Tibial nerve (tissue), 4 donors: ENCODE measurements around the gene EMID1. TPM values are rescaled to one million over a fixed set of nuclear protein-coding genes. Genes with fewer than 3 reads are reported as not detected.

ENCODE experiments used
- DNase-seq, 2 donors: peaks; one replicate each; pipeline ENCODE4 v3.0.0-alpha.2; 2019; ENCODE audit warnings: low spot score in 2 of 2
- H3K27ac ChIP-seq, 4 donors: fragments of 200-600 bp; sonication (generic) in 3 of 4; one replicate each; pipeline ENCODE4 v1.5.1; 2017 to 2019; ENCODE audit warnings: mild to moderate bottlenecking in 1 of 4
- H3K27me3 ChIP-seq, 2 donors: fragments of 200-600 bp; sonication (generic) in 1 of 2; one replicate each; pipeline versions ENCODE4 v1.5.1 to v1.6.0; 2017 to 2019
- H3K36me3 ChIP-seq, 3 donors: fragments of 200-600 bp; sonication (generic); one replicate each; pipeline ENCODE4 v1.5.1; 2018 to 2019
- H3K4me1 ChIP-seq, 4 donors: fragments of 200-600 bp; sonication (generic) in 3 of 4; one replicate each; pipeline ENCODE4 v1.5.1; 2017 to 2019
- H3K4me3 ChIP-seq, 4 donors: fragments of 200-600 bp; sonication (generic) in 3 of 4; one replicate each; pipeline ENCODE4 v1.5.1; 2017 to 2019; ENCODE audit warnings: mild to moderate bottlenecking in 1 of 4, moderate library complexity in 1 of 4
- H3K9me3 ChIP-seq, 4 donors: fragments of 200-600 bp; sonication (generic) in 3 of 4; one replicate each; pipeline ENCODE4 v1.5.1; 2017 to 2019
- EP300 ChIP-seq, 2 donors: sonication (generic); formaldehyde crosslinking; IDR thresholded peaks; one replicate each; pipeline ENCODE4 v1.6.1; 2017; ENCODE audit warnings: antibody characterized with exemption in 2 of 2, mild to moderate bottlenecking in 1 of 2
- POLR2A ChIP-seq, 2 donors: fragments of 450-650 bp; IDR thresholded peaks; one replicate each; pipeline ENCODE4 v1.6.1; 2017; ENCODE audit warnings: antibody characterized with exemption in 2 of 2, mild to moderate bottlenecking in 2 of 2, moderate library complexity in 2 of 2
- WGBS, 2 donors: methylation state at CpG; one replicate each; pipeline ENCODE4 v1.1.5; 2018; 5-methylcytosine and 5-hydroxymethylcytosine counted together
- total RNA-seq, 4 donors: library from RNA; depleted of rRNA; stranded (reverse); fragments of >200 nt; gene quantifications; one replicate each; pipeline ENCODE4 v1.1.0, GENCODE V29; 2016
- TF ChIP-seq, protein P1 (sequence below), 5 experiments: fragments of 200-600 bp in 3 of 5; fragments of 450-650 bp in 2 of 5; sonication (generic) in 3 of 5; IDR thresholded peaks; one replicate each; pipeline ENCODE4 v1.5.1; 2016 to 2019; ENCODE audit warnings: antibody characterized with exemption in 5 of 5, mild to moderate bottlenecking in 3 of 5, moderate library complexity in 2 of 5

EMID1 gene
- total RNA-seq, 4 donors from 2014 or later: 1.0 to 9.9 (median 3.0) TPM

DNA sequence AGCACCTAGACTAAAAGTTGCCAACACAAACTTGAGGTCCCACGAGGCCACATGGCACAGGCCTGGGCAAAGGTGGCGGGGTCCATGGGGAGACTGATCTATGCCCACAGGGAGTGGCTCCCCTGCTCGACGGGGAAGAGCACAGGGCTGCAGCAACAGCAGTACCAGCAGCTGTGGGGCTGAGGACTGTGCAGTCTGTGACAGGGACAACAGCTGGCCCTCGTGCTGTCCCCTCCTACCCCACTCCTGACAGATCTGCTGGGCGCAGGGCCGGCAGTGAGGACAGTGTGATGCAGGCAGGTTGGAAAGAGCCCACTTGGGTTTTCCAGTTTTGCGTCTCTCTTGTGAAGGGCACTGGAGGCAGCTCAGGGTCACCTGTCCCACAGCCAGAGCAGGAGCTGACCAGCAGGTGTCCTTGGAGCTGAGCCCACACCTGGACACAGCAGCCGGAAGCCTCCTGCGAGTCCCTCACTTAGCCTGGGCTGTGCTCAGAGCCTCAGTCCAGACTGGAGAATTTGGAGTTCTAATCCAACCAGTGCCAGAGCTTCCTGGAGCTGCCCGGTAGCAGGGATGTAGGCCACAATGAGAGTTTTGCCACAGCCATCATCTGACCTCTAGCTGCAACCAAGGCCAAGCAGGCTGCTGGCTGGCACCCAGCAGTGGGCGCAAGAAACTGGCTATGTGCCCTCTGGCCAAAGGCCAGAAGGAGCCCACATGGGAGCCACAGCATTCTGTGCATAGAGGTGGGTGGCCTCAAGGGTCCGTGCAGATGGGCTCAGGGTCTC lies 97.2 kb downstream of the EMID1 start:
- no peak overlapping the region for H3K4me3 ChIP-seq
- WGBS, 2 donors: 48 to 57% methylated on average over 9 to 13 of the region's 13 CpGs
- peak overlapping the region; percentile 13 to 67 (median 38) for H3K27ac ChIP-seq
- no peaks in the 10 kb centered on the region for H3K9me3 ChIP-seq
- peaks cover 0 to 40% (median 18%) of the 10 kb centered on the region in 3 donors for H3K36me3 ChIP-seq
- peaks cover 0 to 31% (median 21%) of the 10 kb centered on the region in 4 donors for H3K4me1 ChIP-seq
- DNase-seq: no peak
- TF ChIP-seq POLR2A (IDR thresholded peaks at IDR 0.05) (no peak), EP300 (IDR thresholded peaks at IDR 0.05) (no peak)
- TF ChIP-seq, protein P1, sequence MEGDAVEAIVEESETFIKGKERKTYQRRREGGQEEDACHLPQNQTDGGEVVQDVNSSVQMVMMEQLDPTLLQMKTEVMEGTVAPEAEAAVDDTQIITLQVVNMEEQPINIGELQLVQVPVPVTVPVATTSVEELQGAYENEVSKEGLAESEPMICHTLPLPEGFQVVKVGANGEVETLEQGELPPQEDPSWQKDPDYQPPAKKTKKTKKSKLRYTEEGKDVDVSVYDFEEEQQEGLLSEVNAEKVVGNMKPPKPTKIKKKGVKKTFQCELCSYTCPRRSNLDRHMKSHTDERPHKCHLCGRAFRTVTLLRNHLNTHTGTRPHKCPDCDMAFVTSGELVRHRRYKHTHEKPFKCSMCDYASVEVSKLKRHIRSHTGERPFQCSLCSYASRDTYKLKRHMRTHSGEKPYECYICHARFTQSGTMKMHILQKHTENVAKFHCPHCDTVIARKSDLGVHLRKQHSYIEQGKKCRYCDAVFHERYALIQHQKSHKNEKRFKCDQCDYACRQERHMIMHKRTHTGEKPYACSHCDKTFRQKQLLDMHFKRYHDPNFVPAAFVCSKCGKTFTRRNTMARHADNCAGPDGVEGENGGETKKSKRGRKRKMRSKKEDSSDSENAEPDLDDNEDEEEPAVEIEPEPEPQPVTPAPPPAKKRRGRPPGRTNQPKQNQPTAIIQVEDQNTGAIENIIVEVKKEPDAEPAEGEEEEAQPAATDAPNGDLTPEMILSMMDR (IDR thresholded peaks at IDR 0.05): peak in 1 of 5 experiments; percentile 13
- H3K27me3 ChIP-seq: no peaks in the 10 kb centered on the region

DNA sequence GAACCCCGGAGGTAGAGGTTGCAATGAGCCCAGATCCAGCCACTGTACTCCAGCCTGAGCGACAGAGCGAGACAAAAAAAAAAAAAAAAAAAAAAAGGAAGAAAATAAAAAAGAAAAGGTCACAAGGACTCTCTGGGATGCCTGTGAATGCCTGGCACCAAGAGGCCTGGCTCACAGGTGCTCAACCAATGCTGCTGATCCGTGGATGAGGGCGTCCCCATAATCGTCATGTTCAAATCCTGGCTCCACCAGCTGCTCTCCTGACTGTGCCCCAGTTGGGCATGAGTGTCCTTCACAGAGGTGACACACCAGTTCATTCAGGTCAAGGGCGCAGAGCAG lies 100.1 kb downstream of the EMID1 start:
- no peak for DNase-seq
- TF ChIP-seq POLR2A (IDR thresholded peaks at IDR 0.05): no peak
- no peak for TF ChIP-seq EP300 (IDR thresholded peaks at IDR 0.05)
- TF ChIP-seq, protein P1 (IDR thresholded peaks at IDR 0.05): no peak
- peak overlapping the region in 2 of 4 donors; percentile 83 to 92 for H3K4me3 ChIP-seq
- H3K27me3 ChIP-seq: no peaks in the 10 kb centered on the region
- H3K36me3 ChIP-seq: peaks cover 0 to 11% (median 0%) of the 10 kb centered on the region in 3 donors
- H3K27ac ChIP-seq: peak overlapping the region in 2 of 4 donors; percentile 93 to 94
- 41 to 54% methylated on average over 7 of the region's 7 CpGs for WGBS, 2 donors
- H3K4me1 ChIP-seq: peaks cover 0 to 60% (median 48%) of the 10 kb centered on the region in 4 donors
- H3K9me3 ChIP-seq: no peaks in the 10 kb centered on the region

DNA sequence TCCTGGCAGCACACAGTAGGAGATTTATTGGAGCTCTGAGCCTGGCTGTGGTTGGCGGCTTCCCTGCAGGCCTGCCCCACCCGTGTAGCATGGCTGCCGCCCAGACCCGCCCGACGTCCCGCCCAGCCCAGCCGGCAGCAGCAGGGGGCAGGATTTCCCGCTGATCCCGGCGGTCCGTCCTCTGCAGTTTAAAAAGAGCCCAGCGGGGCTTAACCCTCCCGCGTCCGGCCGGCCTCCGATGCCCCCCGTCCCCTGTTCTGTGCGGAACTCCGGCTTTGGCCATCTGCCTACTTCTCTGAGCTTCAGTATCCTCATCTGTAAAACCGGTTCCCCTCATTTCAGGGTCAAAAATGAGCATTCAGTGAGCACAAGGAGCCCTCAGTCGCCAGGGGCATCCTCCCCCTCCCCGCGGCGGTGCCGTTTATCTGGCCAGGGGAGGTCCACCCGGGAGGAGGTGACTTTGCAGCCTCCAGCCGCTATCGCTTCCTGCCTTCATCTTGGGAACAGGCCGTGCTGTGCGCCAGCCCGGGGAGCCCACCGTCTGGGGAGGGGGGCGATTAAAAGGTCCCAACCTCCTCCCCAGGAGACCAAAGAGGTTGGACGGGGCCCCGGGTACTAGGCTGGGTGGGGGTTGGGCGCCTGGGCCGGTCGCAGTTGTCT lies 100.6 kb downstream of the EMID1 start, which contains the start of gene GAS2L1:
Gene GAS2L1 (plus strand): TSS at position 476 of the 660 bp plus-strand sequence. CDS start 1,456 bp downstream, outside the sequence.
- Histone ChIP-seq H3K36me3 (peaks cover 0 to 6% (median 0%) of the 10 kb centered on the region in 3 donors), H3K4me3 (peak within 1 kb of the TSS; percentile 83 to 96 (median 90)), H3K27ac (peak within 1 kb of the TSS; percentile 89 to 94 (median 92)), H3K27me3 (no peaks in the 10 kb centered on the region), H3K9me3 (no peaks in the 10 kb centered on the region), H3K4me1 (peaks cover 0 to 65% (median 51%) of the 10 kb centered on the region in 4 donors)
- WGBS, 2 donors: 1% methylated on average over 30 to 40 of the region's 40 CpGs
- TF ChIP-seq EP300 (IDR thresholded peaks at IDR 0.05): peak in 1 of 2 donors; percentile 66
- TF ChIP-seq, protein P1 (IDR thresholded peaks at IDR 0.05): peak; percentile 67 to 89 (median 74)
- no peak for TF ChIP-seq POLR2A (IDR thresholded peaks at IDR 0.05)
- peak; percentile 68 to 72 for DNase-seq

DNA sequence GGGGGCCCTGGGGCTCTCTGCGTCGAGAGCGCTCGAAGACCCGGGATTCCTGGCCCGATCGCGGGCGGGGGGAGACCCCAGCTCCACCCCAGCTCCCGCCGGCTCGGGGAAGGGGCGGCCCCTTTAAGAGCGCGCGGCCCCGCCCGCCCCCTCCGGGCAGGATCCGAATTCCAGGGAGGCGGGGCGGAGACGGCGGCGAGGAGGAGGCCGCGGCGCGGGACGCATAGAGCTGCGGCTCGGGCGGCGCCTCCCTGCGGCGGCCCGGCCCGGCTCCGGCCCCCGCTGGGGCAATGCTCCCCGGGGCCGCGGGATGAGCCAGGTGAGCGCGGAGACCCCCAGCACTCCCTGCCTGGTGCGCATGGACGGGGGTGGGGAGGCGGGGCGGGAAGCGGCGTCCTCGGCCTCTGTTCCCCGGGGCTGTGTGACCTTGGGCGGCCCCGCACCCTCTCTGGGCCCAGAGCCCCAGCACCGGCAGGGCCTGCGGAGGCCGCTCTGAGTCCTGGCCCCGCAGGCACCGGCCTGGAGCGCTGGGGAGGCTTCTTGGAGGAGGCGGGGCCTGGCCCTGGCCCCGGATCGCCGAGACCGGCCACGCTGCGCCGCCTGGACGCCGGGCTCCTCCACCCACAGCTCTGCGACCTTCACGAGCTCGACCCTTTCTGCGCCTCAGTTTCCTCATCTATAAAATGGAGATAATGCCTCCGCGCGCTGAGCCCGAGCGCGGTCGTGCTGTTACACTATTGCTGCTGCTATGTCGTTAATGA lies 101.3 kb downstream of the EMID1 start:
- peak in 1 of 2 donors; percentile 67 for TF ChIP-seq POLR2A (IDR thresholded peaks at IDR 0.05)
- TF ChIP-seq, protein P1 (IDR thresholded peaks at IDR 0.05): peak in 2 of 5 experiments; percentile 10 to 35
- peak in 1 of 2 donors; percentile 62 for TF ChIP-seq EP300 (IDR thresholded peaks at IDR 0.05)
- DNase-seq: peak; percentile 74

More for the DNA sequence above, 101.3 kb downstream of the EMID1 start:
- Histone ChIP-seq H3K4me3 (peak overlapping the region; percentile 83 to 96 (median 90)), H3K27me3 (no peaks in the 10 kb centered on the region), H3K27ac (peak overlapping the region; percentile 89 to 94 (median 92)), H3K9me3 (no peaks in the 10 kb centered on the region), H3K36me3 (no peaks in the 10 kb centered on the region), H3K4me1 (peaks cover 0 to 71% (median 58%) of the 10 kb centered on the region in 4 donors)
- 2 to 12% methylated on average over 18 to 27 of the region's 83 CpGs for WGBS, 2 donors
